HL-60/S4 treated with retinoic acid at 250 ng/mL for 4 days and 3 days (cell line): ENCODE results near the gene ANP32A.
"Not testable (repeated sequence)": the region's sequence is repeated elsewhere in the genome, so short reads cannot be mapped to it uniquely, and the experiment has no call there.

Source experiments
- in situ Hi-C: fragments of 300-500 bp; cut with MboI; formaldehyde crosslinking; loops from 2 replicates; pipeline ENCODE4 v1.7.0; 2022; ENCODE audit warnings: low sequenced_read_pairs

Gene ANP32A

GRCh38 chr15:68820295-68821189, at the start of gene ANP32A:
Gene ANP32A, minus strand, starts transcription at chr15:68820895. Its CDS starts 144 bp downstream, at chr15:68820751.
- in situ Hi-C loops = no loop called here

- in situ Hi-C loops = no loop called here
Observed at GRCh38 chr15:68868296-68868695, 47.6 kb upstream of the ANP32A start.

DNA sequence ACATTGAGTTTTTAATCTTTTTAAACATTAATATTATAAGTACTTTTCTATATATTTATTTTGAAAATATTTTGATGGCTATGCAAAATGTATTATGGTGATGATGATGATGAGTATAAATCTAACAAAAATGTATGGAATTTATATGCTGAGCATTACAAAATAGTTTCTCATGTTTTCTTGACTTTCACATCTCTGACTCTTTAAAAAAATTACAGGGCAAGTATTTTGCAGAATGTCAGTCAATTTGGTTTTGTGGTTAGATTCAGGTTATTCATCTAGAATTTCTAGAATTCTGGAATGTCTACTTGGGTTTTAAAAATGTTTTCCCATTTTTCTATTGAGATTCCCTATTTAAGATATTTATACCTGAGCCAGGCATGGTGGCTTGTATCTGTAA, 41.7 kb upstream of the ANP32A start:
- in situ Hi-C loops = no loop called here

DNA sequence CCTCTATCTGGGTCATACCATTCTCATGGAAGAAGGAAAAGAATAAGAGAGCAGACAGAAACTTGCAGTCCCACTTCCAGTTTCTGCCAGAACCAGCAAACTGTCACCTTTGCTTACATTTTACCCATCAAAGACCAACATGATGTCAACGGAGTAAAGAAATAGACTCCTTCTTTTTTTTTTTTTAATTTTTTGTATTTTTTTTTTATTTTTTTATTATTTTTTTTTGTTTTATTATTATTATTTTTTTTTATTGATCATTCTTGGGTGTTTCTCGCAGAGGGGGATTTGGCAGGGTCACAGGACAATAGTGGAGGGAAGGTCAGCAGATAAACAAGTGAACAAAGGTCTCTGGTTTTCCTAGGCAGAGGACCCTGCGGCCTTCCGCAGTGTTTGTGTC, 38.0 kb upstream of the ANP32A start:
- in situ Hi-C loops = not testable (repeated sequence)

DNA sequence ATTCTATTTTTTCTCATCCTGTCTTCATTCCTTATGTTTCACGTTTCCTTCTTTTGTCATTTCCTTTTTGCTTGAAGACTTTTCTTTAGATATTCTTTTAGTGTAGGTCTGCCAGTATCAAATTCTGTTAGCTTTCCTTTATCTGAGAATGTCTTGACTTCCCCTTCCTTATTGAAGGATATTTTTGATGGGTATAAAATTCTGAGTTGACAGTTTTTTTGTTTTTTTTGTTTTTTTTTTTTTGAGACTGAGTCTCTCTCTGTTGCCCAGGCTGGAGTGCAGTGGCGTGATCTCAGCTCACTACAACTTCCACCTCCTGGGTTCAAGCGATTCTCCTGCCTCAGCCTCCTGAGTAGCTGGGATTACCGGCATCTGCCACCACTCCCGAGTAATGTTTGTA, 36.7 kb upstream of the ANP32A start:
- in situ Hi-C loops = not testable (repeated sequence)

- in situ Hi-C loops = no loop called here
Observed at GRCh38 chr15:68852461-68852860, 31.8 kb upstream of the ANP32A start.

DNA sequence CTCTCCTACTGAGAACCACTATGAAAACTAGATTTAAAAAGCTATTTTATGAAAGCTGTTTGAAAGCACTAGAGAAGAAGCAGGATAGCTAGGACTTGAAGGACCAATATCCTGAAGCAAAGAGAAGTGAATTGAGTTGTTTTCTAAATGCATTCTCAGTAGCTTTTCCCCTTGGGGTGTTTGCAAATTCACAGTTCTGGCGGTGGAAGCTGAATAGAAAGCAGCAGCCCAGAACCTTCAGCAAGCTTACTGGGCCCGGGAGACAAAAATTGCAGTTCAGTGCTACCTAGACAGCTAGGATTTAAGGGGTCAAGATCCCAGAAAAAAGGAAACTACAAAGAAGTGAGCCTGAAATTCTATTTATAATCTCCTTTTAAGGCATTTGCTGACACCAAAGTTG, 31.3 kb upstream of the ANP32A start:
- in situ Hi-C loops = no loop called here

DNA sequence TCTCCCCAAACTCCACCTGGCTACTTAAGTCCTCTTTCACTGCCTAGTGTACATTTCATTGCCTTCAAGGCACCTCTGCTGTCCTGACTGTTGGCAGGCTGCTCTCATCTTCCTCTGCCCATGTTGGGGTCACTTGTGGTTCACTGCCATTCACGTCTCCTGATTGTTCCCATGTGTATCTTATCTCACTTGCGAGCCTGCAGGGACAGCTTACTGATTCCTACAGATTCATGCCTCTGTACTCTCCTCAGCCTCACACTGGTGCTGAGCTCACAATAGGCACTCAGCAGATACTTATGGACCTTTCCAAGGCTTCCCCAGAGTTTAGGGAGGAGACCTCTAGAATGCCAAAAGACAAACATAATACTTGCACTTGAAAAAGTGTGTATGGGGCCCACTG, 28.8 kb upstream of the ANP32A start:
- in situ Hi-C loops = no loop called here

DNA sequence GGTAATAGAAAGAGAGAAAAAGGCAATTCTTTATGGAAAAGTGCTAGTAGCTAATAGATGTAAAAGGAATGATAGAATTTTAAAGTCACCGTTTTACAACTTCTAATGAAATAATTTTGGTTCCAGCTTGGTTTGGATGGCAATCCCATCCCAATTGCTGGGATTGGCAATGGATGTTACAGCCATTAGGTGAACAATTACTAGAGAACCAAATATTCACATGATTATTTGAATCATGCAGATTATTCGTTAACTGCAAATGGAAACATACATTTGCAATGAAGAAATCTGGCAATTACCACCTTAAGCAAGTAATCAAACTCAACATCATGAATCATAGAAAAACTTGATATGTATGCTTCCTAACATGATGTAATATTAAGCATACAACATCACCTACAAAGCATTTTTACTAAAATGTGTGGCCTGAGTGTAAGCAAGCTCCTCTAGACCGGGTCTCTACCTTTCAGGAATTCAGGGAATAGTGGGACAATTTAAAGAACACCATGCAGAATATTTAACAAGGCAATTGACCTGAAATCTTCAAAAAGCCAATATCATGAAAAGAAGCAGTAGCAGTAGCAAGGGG, 26.2 kb upstream of the ANP32A start:
- in situ Hi-C loops = no loop called here

GRCh38 chr15:68844856-68845550, 24.3 kb upstream of the ANP32A start:
- in situ Hi-C loops = no loop called here

DNA sequence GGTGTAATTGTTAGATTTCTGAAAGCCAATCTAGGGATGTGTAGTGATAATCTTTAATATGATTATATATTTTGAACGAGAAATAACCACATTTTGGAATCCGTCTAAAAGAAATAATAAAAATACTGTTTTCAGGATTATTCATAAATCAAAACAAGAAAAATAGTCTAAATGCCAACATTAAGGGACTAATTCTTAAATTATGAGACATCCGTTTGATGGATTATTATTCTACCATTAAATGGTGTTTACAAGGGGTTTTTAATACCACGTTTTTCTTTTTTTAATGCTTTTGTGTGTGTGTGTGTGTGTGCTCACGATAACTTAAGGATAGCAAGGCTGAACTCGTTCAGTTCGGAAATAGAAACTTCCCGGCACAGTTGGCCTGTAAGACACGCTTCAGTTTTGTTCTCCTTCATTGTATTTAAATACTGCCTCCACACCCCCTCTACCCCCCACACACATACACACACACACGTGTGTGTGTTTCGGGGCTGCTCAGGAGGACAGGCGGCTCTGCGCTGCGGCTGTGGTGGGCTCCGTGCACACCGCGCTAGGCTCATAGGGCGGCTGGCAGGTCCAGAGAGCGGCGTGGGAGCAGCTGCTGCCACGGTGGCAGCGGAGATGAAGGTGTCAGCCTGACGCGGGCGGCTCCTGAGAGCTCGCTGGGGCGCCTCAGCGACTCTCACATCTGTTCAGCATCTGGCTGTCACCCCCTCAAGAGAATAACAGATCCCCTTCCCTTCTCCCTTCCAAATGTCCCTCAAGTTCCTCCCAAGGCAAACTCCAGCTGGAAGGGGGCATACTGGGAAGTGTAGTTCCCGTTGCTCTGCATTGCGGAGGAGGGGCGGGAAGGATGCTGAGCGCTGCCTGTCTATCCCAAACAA, 23.0 kb upstream of the ANP32A start:
- in situ Hi-C loops = no loop called here

- in situ Hi-C loops = no loop called here
Observed at GRCh38 chr15:68842958-68843357, 22.3 kb upstream of the ANP32A start.

DNA sequence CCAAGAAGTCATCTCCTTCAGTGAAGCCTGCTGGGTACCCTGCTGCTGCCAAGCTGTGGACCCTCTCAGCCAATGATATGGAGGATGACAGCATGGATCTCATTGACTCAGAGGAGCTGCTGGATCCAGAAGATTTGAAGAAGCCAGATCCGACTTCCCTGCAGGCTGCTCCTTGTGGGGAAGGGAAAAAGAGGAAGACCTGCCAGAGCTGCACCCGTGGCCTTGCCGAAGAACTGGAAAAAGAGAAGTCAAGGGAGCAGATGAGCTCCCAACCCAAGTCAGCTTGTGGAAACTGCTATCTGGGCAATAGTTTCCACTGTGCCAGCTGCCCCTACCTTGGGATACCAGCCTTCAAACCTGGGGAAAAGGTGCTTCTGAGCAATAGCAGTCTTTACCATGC, 13.7 kb upstream of the ANP32A start:
- in situ Hi-C loops = no loop called here

DNA sequence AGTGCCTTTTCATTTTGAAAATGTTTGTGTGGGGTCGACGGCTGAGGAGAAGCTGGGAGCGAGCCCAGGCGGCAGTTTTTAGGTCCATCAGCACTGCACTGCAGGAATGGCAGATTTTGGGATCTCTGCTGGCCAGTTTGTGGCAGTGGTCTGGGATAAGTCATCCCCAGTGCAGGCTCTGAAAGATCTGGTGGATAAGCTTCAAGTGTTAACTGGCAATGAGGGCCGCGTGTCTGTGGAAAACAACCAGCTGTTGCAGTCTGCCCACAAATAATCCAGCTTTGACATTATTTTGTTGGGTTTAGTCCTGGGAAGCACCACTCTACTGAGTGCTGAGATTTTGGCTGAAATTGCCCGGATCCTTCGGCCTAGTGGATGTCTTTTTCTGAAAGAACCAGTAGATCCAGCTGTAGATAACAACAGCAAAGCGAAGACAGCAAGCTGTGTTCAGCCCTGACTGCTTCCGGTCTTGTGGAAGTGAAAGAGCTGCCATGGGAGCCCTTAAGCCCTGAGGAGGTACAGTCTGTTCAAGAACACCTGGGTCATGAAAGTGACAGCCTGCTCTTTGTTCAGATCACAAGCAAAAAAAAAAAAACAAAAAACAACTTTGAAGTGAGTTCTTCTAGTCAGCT, 13.1 kb upstream of the ANP32A start:
- in situ Hi-C loops = no loop called here

DNA sequence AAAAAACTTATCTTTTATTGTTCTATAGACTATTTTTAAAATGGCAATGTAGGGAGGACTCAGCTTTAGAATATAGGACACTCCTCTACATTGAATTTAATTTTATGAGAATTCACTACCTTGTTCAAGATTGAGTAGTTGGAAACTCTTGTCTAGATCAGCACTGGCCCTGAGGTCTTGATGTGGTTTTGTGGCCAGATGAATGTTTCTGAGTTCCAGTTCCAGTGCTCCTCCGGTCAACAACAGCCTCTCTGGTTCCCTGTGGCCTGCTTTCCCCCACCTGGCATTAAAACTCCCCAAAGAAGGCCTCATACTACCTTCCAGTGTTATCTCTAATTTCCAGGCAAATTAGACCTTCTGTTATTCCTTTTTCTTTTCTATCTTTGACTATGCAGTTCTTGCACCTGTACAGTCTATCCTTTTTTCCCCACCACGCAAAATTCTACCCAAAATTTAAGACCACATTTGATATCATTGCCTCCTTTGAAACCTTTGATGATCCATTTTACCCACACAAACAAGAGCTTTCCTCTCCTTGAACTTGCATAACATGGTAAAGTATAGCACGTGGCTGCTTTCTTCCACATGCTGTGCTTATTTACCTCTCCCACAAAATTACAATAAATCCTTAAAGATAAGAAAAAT, 9.6 kb upstream of the ANP32A start:
- in situ Hi-C loops = no loop called here

DNA sequence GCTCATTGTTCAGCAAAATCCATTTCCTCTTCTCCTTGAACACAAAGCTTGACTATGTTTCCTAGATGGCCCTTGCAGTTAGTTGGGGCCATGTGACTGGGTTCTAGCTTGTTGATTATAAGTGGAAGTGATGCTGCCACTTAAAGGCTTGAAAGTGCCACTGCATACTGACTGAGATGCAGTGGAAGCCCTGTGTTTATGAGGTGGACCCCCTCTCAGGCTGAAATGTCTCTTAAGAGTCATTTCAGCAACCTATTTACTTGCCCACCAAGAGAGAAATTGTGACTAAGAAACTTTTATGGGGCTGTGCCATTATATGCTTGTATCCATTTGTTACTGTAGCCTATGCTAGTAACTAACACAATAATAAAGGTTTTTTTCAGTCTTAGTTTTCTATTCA, 8.4 kb upstream of the ANP32A start:
- in situ Hi-C loops = no loop called here

- in situ Hi-C loops = no loop called here
Observed at GRCh38 chr15:68823561-68823960, 2.9 kb upstream of the ANP32A start.

GRCh38 chr15:68822818-68823217, 2.1 kb upstream of the ANP32A start:
- in situ Hi-C loops = no loop called here

- in situ Hi-C loops = no loop called here
Observed at GRCh38 chr15:68821841-68822381, 1.2 kb upstream of the ANP32A start.
